Hepatic stellate cell (primary cell): ENCODE measurements around the gene PRKD2.

Experiments used
- DNase-seq: peaks from one replicate; pipeline ENCODE4 v3.0.0; 2011; ENCODE audit warnings: low spot score

The PRKD2 gene

GRCh38 chr19:46661020-46661731 lies 55.7 kb downstream of the PRKD2 start, which contains the start of gene DACT3:
TSS of gene DACT3 (minus strand) at chr19:46661182. CDS start at chr19:46661064, 118 bp downstream.
- peak; percentile 99 for DNase-seq

GRCh38 chr19:46660551-46661019 lies 56.3 kb downstream of the PRKD2 start:
- DNase-seq, result no peak

GRCh38 chr19:46660008-46660517 lies 56.9 kb downstream of the PRKD2 start:
- peak; percentile 51 for DNase-seq

GRCh38 chr19:46659151-46660007 lies 57.5 kb downstream of the PRKD2 start:
- peak; percentile 77 for DNase-seq

GRCh38 chr19:46656541-46656940 lies 60.4 kb downstream of the PRKD2 start:
- DNase-seq, result no peak

GRCh38 chr19:46654621-46655152 lies 62.2 kb downstream of the PRKD2 start:
- DNase-seq, result no peak

GRCh38 chr19:46650445-46650844 lies 66.5 kb downstream of the PRKD2 start:
- no peak for DNase-seq

GRCh38 chr19:46648961-46649960 lies 67.7 kb downstream of the PRKD2 start:
- no peak for DNase-seq

- no peak for DNase-seq
Measured at GRCh38 chr19:46648060-46648960, 68.6 kb downstream of the PRKD2 start.

GRCh38 chr19:46646402-46646801 lies 70.5 kb downstream of the PRKD2 start:
- DNase-seq, result no peak

- DNase-seq, result no peak
Measured at GRCh38 chr19:46644720-46645119, 72.2 kb downstream of the PRKD2 start.

- no peak for DNase-seq
Measured at GRCh38 chr19:46640656-46641055, 76.3 kb downstream of the PRKD2 start.

- peak; percentile 83 for DNase-seq
Measured at GRCh38 chr19:46639358-46640182, 77.3 kb downstream of the PRKD2 start.

GRCh38 chr19:46637224-46637623 lies 79.7 kb downstream of the PRKD2 start:
- DNase-seq, result no peak

GRCh38 chr19:46635920-46636761 lies 80.8 kb downstream of the PRKD2 start, which contains the start of gene GNG8:
TSS of gene GNG8 (minus strand) at chr19:46636202. CDS start at chr19:46634682, 1,520 bp downstream.
- DNase-seq, result no peak

- no peak for DNase-seq
Measured at GRCh38 chr19:46634656-46635218, 82.2 kb downstream of the PRKD2 start.

- peak; percentile 81 for DNase-seq
Measured at GRCh38 chr19:46634045-46634655, 82.8 kb downstream of the PRKD2 start.
